Ammon's horn (tissue), 1 donor: Measurements from ENCODE around the gene PDE4DIP.
"Not testable (repeated sequence)": the region's sequence is repeated elsewhere in the genome, so short reads cannot be mapped to it uniquely, and the experiment has no call there.

Source experiments
- DNase-seq: peaks from one replicate; pipeline ENCODE4 v3.0.0-alpha.2; 2016; ENCODE audit warnings: low spot score

PDE4DIP gene

GRCh38 chr1:148975866-148976537, 131.8 kb downstream of the PDE4DIP start:
- DNase-seq, result not testable (repeated sequence)

GRCh38 chr1:148977785-148978184, 133.6 kb downstream of the PDE4DIP start:
- not testable (repeated sequence) for DNase-seq

- DNase-seq, result not testable (repeated sequence)
Measured at GRCh38 chr1:148989378-148989777, 145.2 kb downstream of the PDE4DIP start.

- not testable (repeated sequence) for DNase-seq
Measured at GRCh38 chr1:148990233-148990788, 146.1 kb downstream of the PDE4DIP start.

- not testable (repeated sequence) for DNase-seq
Measured at GRCh38 chr1:148991818-148992217, 147.6 kb downstream of the PDE4DIP start.

- not testable (repeated sequence) for DNase-seq
Measured at GRCh38 chr1:148992364-148992763, 148.1 kb downstream of the PDE4DIP start.

- DNase-seq, result not testable (repeated sequence)
Measured at GRCh38 chr1:148996449-148997224, 152.4 kb downstream of the PDE4DIP start.

GRCh38 chr1:148997405-148997804, 153.2 kb downstream of the PDE4DIP start:
- DNase-seq, result not testable (repeated sequence)

GRCh38 chr1:149002664-149003063, 158.4 kb downstream of the PDE4DIP start:
- DNase-seq, result not testable (repeated sequence)

- not testable (repeated sequence) for DNase-seq
Measured at GRCh38 chr1:149008326-149008725, 164.1 kb downstream of the PDE4DIP start.

- not testable (repeated sequence) for DNase-seq
Measured at GRCh38 chr1:149008769-149009168, 164.5 kb downstream of the PDE4DIP start.

GRCh38 chr1:149009761-149010160, 165.5 kb downstream of the PDE4DIP start:
- not testable (repeated sequence) for DNase-seq

GRCh38 chr1:149012599-149012998, 168.4 kb downstream of the PDE4DIP start:
- DNase-seq, result not testable (repeated sequence)

- DNase-seq, result not testable (repeated sequence)
Measured at GRCh38 chr1:149013513-149013912, 169.3 kb downstream of the PDE4DIP start.

GRCh38 chr1:149015522-149015921, 171.3 kb downstream of the PDE4DIP start:
- DNase-seq, result not testable (repeated sequence)

- DNase-seq, result not testable (repeated sequence)
Measured at GRCh38 chr1:149016626-149017025, 172.4 kb downstream of the PDE4DIP start.

- not testable (repeated sequence) for DNase-seq
Measured at GRCh38 chr1:149018577-149018976, 174.3 kb downstream of the PDE4DIP start.

GRCh38 chr1:149024327-149024726, 180.1 kb downstream of the PDE4DIP start:
- DNase-seq, result not testable (repeated sequence)

- not testable (repeated sequence) for DNase-seq
Measured at GRCh38 chr1:149033916-149034315, 189.7 kb downstream of the PDE4DIP start.

- DNase-seq, result not testable (repeated sequence)
Measured at GRCh38 chr1:149043056-149043455, 198.8 kb downstream of the PDE4DIP start.

GRCh38 chr1:149064611-149065010, 220.4 kb downstream of the PDE4DIP start:
- not testable (repeated sequence) for DNase-seq

- not testable (repeated sequence) for DNase-seq
Measured at GRCh38 chr1:149075505-149076127, 231.4 kb downstream of the PDE4DIP start.
